ENCODE data around the gene NEK1.

The NEK1 gene

DNA sequence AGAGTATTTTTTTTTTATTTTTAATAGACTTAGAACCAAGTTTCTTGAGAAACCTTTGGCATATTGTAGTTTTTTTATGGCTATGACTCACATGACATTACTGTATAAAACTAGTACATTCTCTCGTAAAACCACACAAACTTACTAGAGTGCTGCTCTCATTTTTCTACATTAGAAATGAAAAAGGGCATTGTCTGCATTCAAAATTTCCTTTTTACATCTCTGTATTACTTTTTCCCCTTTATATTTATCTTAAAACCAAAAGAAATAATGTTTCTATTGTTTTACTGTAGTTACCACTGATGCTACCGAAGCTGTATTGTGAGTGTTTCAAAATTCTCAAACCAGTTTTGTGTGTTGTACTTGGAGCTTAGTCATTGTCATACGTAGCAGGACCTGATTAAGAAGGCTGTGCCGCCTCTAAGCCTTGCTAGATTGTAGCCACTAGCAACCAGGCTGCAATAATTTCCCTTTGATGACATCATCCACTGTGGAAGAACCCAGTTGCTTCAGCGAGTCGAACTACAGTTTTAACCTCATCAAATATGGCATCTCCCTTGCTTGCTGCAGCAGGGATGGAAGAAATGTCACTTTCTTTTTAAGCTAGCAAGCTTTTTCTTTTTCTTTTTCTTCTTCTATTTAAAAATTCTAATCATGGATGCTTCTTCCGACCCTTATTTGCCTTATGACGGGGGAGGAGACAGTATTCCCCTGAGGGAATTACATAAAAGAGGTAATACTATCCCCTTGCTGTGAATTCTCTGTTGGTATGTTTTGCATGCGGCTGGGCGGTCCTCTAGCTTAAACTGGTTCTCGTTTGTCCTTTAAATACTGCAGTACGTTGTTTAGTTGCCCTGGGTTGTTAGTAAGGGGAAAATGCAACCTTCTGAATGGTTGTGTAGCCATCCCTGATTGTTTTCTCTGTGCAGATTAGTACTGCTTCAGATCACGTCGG, 47.6 kb upstream of the NEK1 start:
- Histone ChIP-seq H3K79me2 (ENCODE audit: insufficient read depth, low read length) (peaks cover 20% of the 10 kb centered on the region), H3K9ac (ENCODE audit: low read depth, low read length) (peak overlapping the region; percentile 56), H3K9me3 (ENCODE audit: insufficient read depth, low read length, severe bottlenecking) (no peaks in the 10 kb centered on the region), H3K4me1 (ENCODE audit: insufficient read depth, low read length) (peaks cover 48% of the 10 kb centered on the region), H3K4me3 (ENCODE audit: low read depth in 1 of 2, low read length in 2 of 2) (peak overlapping the region; percentile 36 to 61; a peak in 3 of 4 replicates), H3K27ac (ENCODE audit: low read length) (peak overlapping the region; percentile 65), H3K27me3 (ENCODE audit: insufficient read depth, low read length, poor library complexity) (no peaks in the 10 kb centered on the region), H4K20me1 (ENCODE audit: insufficient read depth, low read length) (no peaks in the 10 kb centered on the region), H2AFZ (ENCODE audit: low read depth, low read length) (peak overlapping the region; percentile 70), H3K36me3 (ENCODE audit: insufficient read depth, low read length) (no peaks in the 10 kb centered on the region), H3K4me2 (ENCODE audit: insufficient read depth, low read length) (peak overlapping the region; percentile 66)
- DNase-seq (peak; percentile 78), ATAC-seq (ENCODE audit: insufficient read depth, low read depth) (peak; percentile 97)
- no peak for TF ChIP-seq EZH2 (IDR thresholded peaks at IDR 0.05; ENCODE audit: borderline replicate concordance, low read depth, low read length, severe bottlenecking)
- TF ChIP-seq, protein P1, sequence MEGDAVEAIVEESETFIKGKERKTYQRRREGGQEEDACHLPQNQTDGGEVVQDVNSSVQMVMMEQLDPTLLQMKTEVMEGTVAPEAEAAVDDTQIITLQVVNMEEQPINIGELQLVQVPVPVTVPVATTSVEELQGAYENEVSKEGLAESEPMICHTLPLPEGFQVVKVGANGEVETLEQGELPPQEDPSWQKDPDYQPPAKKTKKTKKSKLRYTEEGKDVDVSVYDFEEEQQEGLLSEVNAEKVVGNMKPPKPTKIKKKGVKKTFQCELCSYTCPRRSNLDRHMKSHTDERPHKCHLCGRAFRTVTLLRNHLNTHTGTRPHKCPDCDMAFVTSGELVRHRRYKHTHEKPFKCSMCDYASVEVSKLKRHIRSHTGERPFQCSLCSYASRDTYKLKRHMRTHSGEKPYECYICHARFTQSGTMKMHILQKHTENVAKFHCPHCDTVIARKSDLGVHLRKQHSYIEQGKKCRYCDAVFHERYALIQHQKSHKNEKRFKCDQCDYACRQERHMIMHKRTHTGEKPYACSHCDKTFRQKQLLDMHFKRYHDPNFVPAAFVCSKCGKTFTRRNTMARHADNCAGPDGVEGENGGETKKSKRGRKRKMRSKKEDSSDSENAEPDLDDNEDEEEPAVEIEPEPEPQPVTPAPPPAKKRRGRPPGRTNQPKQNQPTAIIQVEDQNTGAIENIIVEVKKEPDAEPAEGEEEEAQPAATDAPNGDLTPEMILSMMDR (IDR thresholded peaks at IDR 0.05; ENCODE audit: borderline replicate concordance, extremely low read depth, low read length, poor library complexity, severe bottlenecking), result no peak

DNA sequence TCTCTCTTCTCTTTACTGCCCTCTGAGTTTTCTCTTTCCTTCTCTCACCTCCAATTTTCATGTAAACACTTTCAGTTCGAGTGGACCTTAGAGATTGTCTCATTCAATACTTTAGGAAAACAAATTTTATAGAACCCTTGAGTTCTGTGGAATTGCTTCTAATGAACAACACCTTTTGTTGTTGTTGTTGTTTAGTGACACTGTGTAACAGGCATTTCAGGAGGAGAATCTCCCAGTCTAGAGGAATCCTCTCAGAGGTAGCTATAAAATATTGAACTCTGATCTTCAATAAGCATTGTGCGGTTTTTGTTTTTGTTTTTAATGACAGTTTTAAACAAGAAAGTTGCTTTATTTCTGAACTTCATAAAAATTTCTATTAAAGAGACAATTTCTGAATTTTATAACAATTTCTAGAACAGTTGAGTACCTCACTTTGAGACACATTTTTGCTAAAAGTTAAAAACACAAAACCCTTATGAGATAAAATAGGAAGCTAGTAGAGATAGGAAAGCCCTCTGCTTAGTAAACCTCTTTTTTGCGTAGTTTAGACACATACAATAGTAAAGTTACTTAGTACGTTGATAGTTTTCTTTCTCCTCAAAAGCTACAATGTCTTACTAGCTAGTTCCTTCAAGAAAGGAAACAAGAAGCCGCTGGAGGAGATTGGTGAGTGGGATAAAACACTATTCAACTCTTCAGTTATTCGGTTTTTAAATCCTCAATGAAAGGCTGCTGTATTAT, 46.8 kb upstream of the NEK1 start:
- no peak for ATAC-seq (ENCODE audit: insufficient read depth, low read depth)
- Histone ChIP-seq H3K4me1 (ENCODE audit: insufficient read depth, low read length) (peaks cover 39% of the 10 kb centered on the region), H3K27ac (ENCODE audit: low read length) (peak overlapping the region; percentile 65), H2AFZ (ENCODE audit: low read depth, low read length) (peak overlapping the region; percentile 70; the same call in 1 of the 2 replicates), H3K4me3 (ENCODE audit: low read depth in 1 of 2, low read length in 2 of 2) (peak overlapping the region; percentile 36 to 61; a peak in 2 of 4 replicates), H3K79me2 (ENCODE audit: insufficient read depth, low read length) (peaks cover 20% of the 10 kb centered on the region), H3K27me3 (ENCODE audit: insufficient read depth, low read length, poor library complexity) (no peaks in the 10 kb centered on the region), H3K9me3 (ENCODE audit: insufficient read depth, low read length, severe bottlenecking) (no peaks in the 10 kb centered on the region), H4K20me1 (ENCODE audit: insufficient read depth, low read length) (no peaks in the 10 kb centered on the region), H3K4me2 (ENCODE audit: insufficient read depth, low read length) (peak overlapping the region; percentile 66), H3K36me3 (ENCODE audit: insufficient read depth, low read length) (no peaks in the 10 kb centered on the region), H3K9ac (ENCODE audit: low read depth, low read length) (peak overlapping the region; percentile 56)
- TF ChIP-seq, protein P1 (IDR thresholded peaks at IDR 0.05; ENCODE audit: borderline replicate concordance, extremely low read depth, low read length, poor library complexity, severe bottlenecking), result no peak
- TF ChIP-seq EZH2 (IDR thresholded peaks at IDR 0.05; ENCODE audit: borderline replicate concordance, low read depth, low read length, severe bottlenecking), result no peak
- DNase-seq, result no peak

DNA sequence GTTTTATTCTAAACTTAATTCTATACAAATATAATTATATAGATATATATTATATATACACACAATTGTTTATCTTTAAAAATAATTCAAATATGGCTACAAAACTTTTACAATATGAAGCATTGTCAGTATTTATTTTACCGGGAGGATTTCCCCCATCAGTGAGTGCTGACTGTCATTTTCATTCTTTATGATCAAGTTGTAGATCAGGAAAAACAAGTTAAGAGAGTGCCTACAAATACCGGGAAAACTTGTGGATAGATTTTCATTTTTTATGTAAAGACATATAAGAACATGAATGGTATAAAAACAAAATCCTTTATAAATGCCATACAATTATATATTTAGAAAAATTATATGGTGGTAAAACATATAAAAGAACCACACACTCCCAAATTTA, 45.8 kb upstream of the NEK1 start:
- no peak overlapping the region for H3K4me3 ChIP-seq (ENCODE audit: low read depth in 1 of 2, low read length in 2 of 2)
- DNase-seq (no peak), ATAC-seq (ENCODE audit: insufficient read depth, low read depth) (no peak)
- no peaks in the 10 kb centered on the region for H4K20me1 ChIP-seq (ENCODE audit: insufficient read depth, low read length)
- no peak overlapping the region for H3K9ac ChIP-seq (ENCODE audit: low read depth, low read length)
- H3K79me2 ChIP-seq (ENCODE audit: insufficient read depth, low read length), result peaks cover 23% of the 10 kb centered on the region
- no peak overlapping the region for H3K27ac ChIP-seq (ENCODE audit: low read length)
- no peaks in the 10 kb centered on the region for H3K9me3 ChIP-seq (ENCODE audit: insufficient read depth, low read length, severe bottlenecking)
- no peak overlapping the region for H2AFZ ChIP-seq (ENCODE audit: low read depth, low read length)
- no peaks in the 10 kb centered on the region for H3K27me3 ChIP-seq (ENCODE audit: insufficient read depth, low read length, poor library complexity)
- no peak overlapping the region for H3K4me2 ChIP-seq (ENCODE audit: insufficient read depth, low read length)
- TF ChIP-seq, protein P1 (IDR thresholded peaks at IDR 0.05; ENCODE audit: borderline replicate concordance, extremely low read depth, low read length, poor library complexity, severe bottlenecking), result no peak
- TF ChIP-seq EZH2 (IDR thresholded peaks at IDR 0.05; ENCODE audit: borderline replicate concordance, low read depth, low read length, severe bottlenecking), result no peak
- peaks cover 34% of the 10 kb centered on the region for H3K4me1 ChIP-seq (ENCODE audit: insufficient read depth, low read length)
- H3K36me3 ChIP-seq (ENCODE audit: insufficient read depth, low read length), result no peaks in the 10 kb centered on the region
